ENCODE data around the gene GRID2.

DNA sequence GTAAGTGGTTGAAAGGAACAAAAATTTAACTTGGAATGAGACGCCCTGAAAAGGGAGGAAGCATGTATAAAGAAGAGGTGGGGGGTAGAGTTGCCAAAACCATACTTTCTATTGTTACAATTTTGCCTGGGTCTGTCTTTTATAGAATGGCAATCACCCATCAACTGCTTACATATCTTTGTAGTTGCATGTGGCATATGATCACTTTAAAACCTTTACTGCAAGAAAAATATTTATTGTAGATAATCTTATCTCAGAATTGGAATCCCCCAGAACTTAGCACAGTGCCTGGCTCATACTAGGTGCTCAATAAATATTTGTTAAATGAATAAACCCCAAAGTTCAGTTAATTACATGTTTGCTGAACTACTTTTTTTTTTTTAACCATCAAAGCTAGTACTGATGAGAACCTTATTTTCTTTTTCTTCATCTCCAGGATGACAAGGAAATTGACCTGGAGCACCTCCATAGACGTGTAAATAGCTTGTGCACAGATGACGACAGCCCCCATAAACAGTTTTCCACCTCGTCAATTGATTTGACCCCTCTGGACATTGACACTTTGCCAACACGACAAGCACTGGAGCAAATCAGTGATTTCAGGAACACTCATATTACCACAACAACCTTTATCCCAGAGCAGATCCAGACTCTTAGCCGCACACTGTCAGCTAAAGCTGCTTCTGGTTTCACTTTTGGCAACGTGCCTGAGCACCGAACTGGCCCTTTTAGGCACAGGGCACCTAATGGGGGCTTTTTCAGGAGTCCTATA, 1468.1 kb downstream of the GRID2 start:
- no peak for TF ChIP-seq POLR2A (IDR thresholded peaks at IDR 0.05)
- TF ChIP-seq, protein P1, sequence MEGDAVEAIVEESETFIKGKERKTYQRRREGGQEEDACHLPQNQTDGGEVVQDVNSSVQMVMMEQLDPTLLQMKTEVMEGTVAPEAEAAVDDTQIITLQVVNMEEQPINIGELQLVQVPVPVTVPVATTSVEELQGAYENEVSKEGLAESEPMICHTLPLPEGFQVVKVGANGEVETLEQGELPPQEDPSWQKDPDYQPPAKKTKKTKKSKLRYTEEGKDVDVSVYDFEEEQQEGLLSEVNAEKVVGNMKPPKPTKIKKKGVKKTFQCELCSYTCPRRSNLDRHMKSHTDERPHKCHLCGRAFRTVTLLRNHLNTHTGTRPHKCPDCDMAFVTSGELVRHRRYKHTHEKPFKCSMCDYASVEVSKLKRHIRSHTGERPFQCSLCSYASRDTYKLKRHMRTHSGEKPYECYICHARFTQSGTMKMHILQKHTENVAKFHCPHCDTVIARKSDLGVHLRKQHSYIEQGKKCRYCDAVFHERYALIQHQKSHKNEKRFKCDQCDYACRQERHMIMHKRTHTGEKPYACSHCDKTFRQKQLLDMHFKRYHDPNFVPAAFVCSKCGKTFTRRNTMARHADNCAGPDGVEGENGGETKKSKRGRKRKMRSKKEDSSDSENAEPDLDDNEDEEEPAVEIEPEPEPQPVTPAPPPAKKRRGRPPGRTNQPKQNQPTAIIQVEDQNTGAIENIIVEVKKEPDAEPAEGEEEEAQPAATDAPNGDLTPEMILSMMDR (IDR thresholded peaks at IDR 0.05), result no peak

Data from thyroid gland (tissue), 4 donors.